Fibroblast of lung (primary cell): ENCODE data around the gene NCAPH2.

ENCODE experiments used
- CTCF ChIP-seq, 2 donors: IDR thresholded peaks in 1 of 2; conservative IDR thresholded peaks in 1 of 2; 1 replicate in 1 of 2; 2 replicates in 1 of 2; pipeline ENCODE4 v1.5.1; 2011 to 2012; ENCODE audit warnings: low read length in 2 of 2, control low read depth in 1 of 2, inconsistent platforms in 1 of 2, low read depth in 1 of 2, mild to moderate bottlenecking in 1 of 2
- EZH2 ChIP-seq: IDR thresholded peaks from 2 replicates; pipeline ENCODE4 v1.5.1; 2012; ENCODE audit warnings: low read length, control low read depth, mild to moderate bottlenecking; ENCODE audit errors: missing control alignments

- no peak for TF ChIP-seq CTCF (conservative IDR thresholded peaks at IDR 0.05 in 1 of 2, IDR thresholded peaks at IDR 0.05 in 1 of 2; ENCODE audit: low read depth in 1 of 2, low read length in 2 of 2)
- TF ChIP-seq EZH2, result no peak
Measured at GRCh38 chr22:50468626-50469025, 39.4 kb upstream of the NCAPH2 start.
